GM12878 (cell line): ENCODE data around the gene PTPRN2.

Source experiments
- BCL3 ChIP-seq: IDR thresholded peaks from 2 replicates; pipeline ENCODE4 v1.6.1; 2011; ENCODE audit warnings: borderline replicate concordance, low read depth, mild to moderate bottlenecking, moderate library complexity, low read length; ENCODE audit not compliant: insufficient read depth, poor library complexity, severe bottlenecking
- CTCF ChIP-seq, 3 experiments: IDR thresholded peaks in 2 of 3; conservative IDR thresholded peaks in 1 of 3; 2 replicates each; pipeline ENCODE4 v1.5.1; 2011; ENCODE audit warnings: low read depth in 3 of 3, low read length in 3 of 3, mild to moderate bottlenecking in 3 of 3, control low read depth in 2 of 3, moderate library complexity in 2 of 3, inconsistent platforms in 1 of 3, mixed read lengths in 1 of 3; ENCODE audit not compliant: control insufficient read depth in 2 of 3, insufficient read depth in 1 of 3; ENCODE audit errors: extremely low read depth in 1 of 3
- EGR1 ChIP-seq, 2 experiments: IDR thresholded peaks; 1 replicate in 1 of 2; 2 replicates in 1 of 2; pipeline ENCODE4 v1.6.1; 2011 to 2012; ENCODE audit warnings: low read depth in 2 of 2, low read length in 2 of 2, borderline replicate concordance in 1 of 2, mild to moderate bottlenecking in 1 of 2, moderate library complexity in 1 of 2
- EZH2 ChIP-seq: IDR thresholded peaks from 2 replicates; pipeline ENCODE4 v1.6.1; 2012; ENCODE audit warnings: low read depth, mild to moderate bottlenecking, control low read depth, inconsistent platforms, low read length, borderline replicate concordance; ENCODE audit not compliant: control insufficient read depth
- HDAC6 ChIP-seq: fragments of 200-600 bp; sonication (generic); IDR thresholded peaks from one replicate; pipeline ENCODE4 v1.8.0; 2017; ENCODE audit warnings: antibody characterized with exemption; ENCODE audit not compliant: unreplicated experiment
- IRF5 ChIP-seq: fragments of 450-650 bp; IDR thresholded peaks from 2 replicates; pipeline ENCODE4 v1.6.1; 2017; ENCODE audit warnings: borderline replicate concordance
- JUND ChIP-seq: IDR thresholded peaks from 2 replicates; pipeline ENCODE4 v1.6.1; 2012; ENCODE audit warnings: low read depth, mild to moderate bottlenecking, low read length, improper control_type of control experiment, moderate library complexity
- POLR2AphosphoS5 ChIP-seq: IDR thresholded peaks from 2 replicates; pipeline ENCODE4 v1.6.1; 2011; ENCODE audit warnings: mild to moderate bottlenecking, low read length, inconsistent platforms
- SMC3 ChIP-seq: IDR thresholded peaks from 2 replicates; pipeline ENCODE4 v1.6.1; 2011; ENCODE audit warnings: low read length, improper control_type of control experiment, borderline replicate concordance
- SREBF2 ChIP-seq: IDR thresholded peaks from 2 replicates; pipeline ENCODE4 v1.6.1; 2012; ENCODE audit warnings: mild to moderate bottlenecking, low read length
- TAF1 ChIP-seq: IDR thresholded peaks from 2 replicates; pipeline ENCODE4 v1.6.1; 2011; ENCODE audit warnings: mild to moderate bottlenecking, low read depth, low read length, borderline replicate concordance
- YY1 ChIP-seq: IDR thresholded peaks from 2 replicates; pipeline ENCODE4 v1.6.1; 2011; ENCODE audit warnings: low read depth, mild to moderate bottlenecking, low read length

GRCh38 chr7:157767506-157768197 is 820.0 kb downstream of the PTPRN2 start:
- no peak for TF ChIP-seq SMC3
- no peak for TF ChIP-seq HDAC6
- TF ChIP-seq TAF1: no peak
- TF ChIP-seq CTCF (IDR thresholded peaks at IDR 0.05 in 2 of 3, conservative IDR thresholded peaks at IDR 0.05 in 1 of 3; ENCODE audit: control insufficient read depth in 2 of 3, extremely low read depth in 1 of 3, insufficient read depth in 1 of 3, low read depth in 3 of 3, low read length in 3 of 3): no peak
- TF ChIP-seq EZH2: no peak
- no peak for TF ChIP-seq IRF5
- TF ChIP-seq BCL3: no peak
- no peak for TF ChIP-seq EGR1 (IDR thresholded peaks at IDR 0.05; ENCODE audit: borderline replicate concordance in 1 of 2, low read depth in 2 of 2, low read length in 2 of 2)
- TF ChIP-seq YY1: no peak
- TF ChIP-seq POLR2AphosphoS5: no peak
- TF ChIP-seq SREBF2: no peak
- no peak for TF ChIP-seq JUND
